Ectodermal cell (in vitro differentiated cells): Measurements from ENCODE around the gene DNAJC28.
"Not testable (repeated sequence)": the region's sequence is repeated elsewhere in the genome, so short reads cannot be mapped to it uniquely, and the experiment has no call there.

Experiments
- H3K27ac ChIP-seq: 2 replicates; pipeline ENCODE4 v1.7.0; 2013; ENCODE audit warnings: mild to moderate bottlenecking, low read depth, low read length; ENCODE audit not compliant: insufficient read depth, poor library complexity, severe bottlenecking
- H3K27me3 ChIP-seq: 2 replicates; pipeline ENCODE4 v1.7.0; 2013; ENCODE audit warnings: mild to moderate bottlenecking, low read length; ENCODE audit not compliant: insufficient read depth, control insufficient read depth, poor library complexity, severe bottlenecking
- H3K36me3 ChIP-seq: one replicate; pipeline ENCODE4 v1.7.0; 2013; ENCODE audit warnings: low read length; ENCODE audit not compliant: control insufficient read depth, insufficient read depth
- H3K4me1 ChIP-seq: one replicate; pipeline ENCODE4 v1.7.0; 2013; ENCODE audit warnings: low read length; ENCODE audit not compliant: control insufficient read depth, insufficient read depth
- H3K4me3 ChIP-seq: 2 replicates; pipeline ENCODE4 v1.7.0; 2013; ENCODE audit warnings: low read depth, low read length, control low read depth; ENCODE audit not compliant: insufficient read depth
- H3K9me3 ChIP-seq: 2 replicates; pipeline ENCODE4 v1.7.0; 2013; ENCODE audit warnings: mild to moderate bottlenecking, low read length, moderate library complexity; ENCODE audit not compliant: control insufficient read depth
- WGBS, 2 experiments: methylation state at CpG; one replicate each; pipeline ENCODE4 v1.1.7; 2013; ENCODE audit warnings: missing lambda C conversion rate in 2 of 2; 5-methylcytosine and 5-hydroxymethylcytosine counted together

The DNAJC28 gene

GRCh38 chr21:33469183-33469582 lies 22.3 kb downstream of the DNAJC28 start:
- H3K4me3 ChIP-seq, H3K4me1 ChIP-seq, H3K27ac ChIP-seq, H3K9me3 ChIP-seq, H3K36me3 ChIP-seq, H3K27me3 ChIP-seq: not testable (repeated sequence)
- 90 to 92% methylated on average over 4 of the region's 4 CpGs for WGBS, 2 experiments

- no peaks in the 10 kb centered on the region for H3K4me1 ChIP-seq
- H3K9me3 ChIP-seq, result no peaks in the 10 kb centered on the region
- no peak overlapping the region for H3K4me3 ChIP-seq
- H3K27me3 ChIP-seq, result no peaks in the 10 kb centered on the region
- no peaks in the 10 kb centered on the region for H3K36me3 ChIP-seq
- no peak overlapping the region for H3K27ac ChIP-seq
- 92 to 93% methylated on average over 4 of the region's 5 CpGs for WGBS, 2 experiments
Observed at GRCh38 chr21:33461538-33462250, 29.8 kb downstream of the DNAJC28 start.

- Histone ChIP-seq H3K27ac (no peak overlapping the region), H3K4me1 (no peaks in the 10 kb centered on the region), H3K4me3 (no peak overlapping the region), H3K9me3 (no peaks in the 10 kb centered on the region), H3K36me3 (no peaks in the 10 kb centered on the region), H3K27me3 (no peaks in the 10 kb centered on the region)
- WGBS, 2 experiments, result 93 to 94% methylated on average over 3 of the region's 3 CpGs
Observed at GRCh38 chr21:33458861-33459260, 32.7 kb downstream of the DNAJC28 start.

- no peak overlapping the region for H3K27ac ChIP-seq
- no peak overlapping the region for H3K4me3 ChIP-seq
- H3K9me3 ChIP-seq, result no peaks in the 10 kb centered on the region
- no peaks in the 10 kb centered on the region for H3K36me3 ChIP-seq
- 88 to 95% methylated on average over 4 to 6 of the region's 6 CpGs for WGBS, 2 experiments
- no peaks in the 10 kb centered on the region for H3K27me3 ChIP-seq
- H3K4me1 ChIP-seq, result no peaks in the 10 kb centered on the region
Observed at GRCh38 chr21:33455686-33456446, 35.6 kb downstream of the DNAJC28 start.

GRCh38 chr21:33452362-33452761 lies 39.2 kb downstream of the DNAJC28 start:
- Histone ChIP-seq H3K4me3 (no peak overlapping the region), H3K27ac (no peak overlapping the region), H3K27me3 (no peaks in the 10 kb centered on the region), H3K36me3 (no peaks in the 10 kb centered on the region), H3K4me1 (no peaks in the 10 kb centered on the region), H3K9me3 (no peaks in the 10 kb centered on the region)
- WGBS, 2 experiments, result 85 to 90% methylated on average over 3 of the region's 3 CpGs

- Histone ChIP-seq H3K9me3 (no peaks in the 10 kb centered on the region), H3K36me3 (no peaks in the 10 kb centered on the region), H3K27me3 (no peaks in the 10 kb centered on the region), H3K4me1 (no peaks in the 10 kb centered on the region), H3K27ac (no peak overlapping the region), H3K4me3 (no peak overlapping the region)
- WGBS, 2 experiments, result 95 to 100% methylated on average over 1 of the region's 1 CpG
Observed at GRCh38 chr21:33451634-33452071, 39.9 kb downstream of the DNAJC28 start.

- Histone ChIP-seq H3K9me3 (no peaks in the 10 kb centered on the region), H3K27me3 (no peaks in the 10 kb centered on the region), H3K36me3 (no peaks in the 10 kb centered on the region), H3K4me3 (no peak overlapping the region), H3K27ac (no peak overlapping the region), H3K4me1 (no peaks in the 10 kb centered on the region)
- 90 to 97% methylated on average over 2 to 4 of the region's 4 CpGs for WGBS, 2 experiments
Observed at GRCh38 chr21:33449616-33450015, 41.9 kb downstream of the DNAJC28 start.

GRCh38 chr21:33446620-33447019 lies 44.9 kb downstream of the DNAJC28 start:
- WGBS, 2 experiments, result 88 to 94% methylated on average over 6 of the region's 6 CpGs
- not testable (repeated sequence) for H3K4me3 ChIP-seq, H3K27ac ChIP-seq, H3K27me3 ChIP-seq, H3K36me3 ChIP-seq, H3K9me3 ChIP-seq, H3K4me1 ChIP-seq

GRCh38 chr21:33444499-33444898 lies 47.0 kb downstream of the DNAJC28 start:
- Histone ChIP-seq H3K4me1 (no peaks in the 10 kb centered on the region), H3K4me3 (no peak overlapping the region), H3K9me3 (no peaks in the 10 kb centered on the region), H3K36me3 (no peaks in the 10 kb centered on the region), H3K27me3 (no peaks in the 10 kb centered on the region), H3K27ac (no peak overlapping the region)
- 38 to 52% methylated on average over 2 of the region's 2 CpGs for WGBS, 2 experiments

GRCh38 chr21:33443194-33443593 lies 48.3 kb downstream of the DNAJC28 start:
- no peaks in the 10 kb centered on the region for H3K27me3 ChIP-seq
- no peaks in the 10 kb centered on the region for H3K4me1 ChIP-seq
- H3K27ac ChIP-seq, result no peak overlapping the region
- H3K4me3 ChIP-seq, result no peak overlapping the region
- no peaks in the 10 kb centered on the region for H3K9me3 ChIP-seq
- 81% methylated on average over 5 of the region's 5 CpGs for WGBS, 2 experiments
- H3K36me3 ChIP-seq, result peaks cover 1% of the 10 kb centered on the region
